Measurements from ENCODE around the gene RFC2. TPM values are rescaled to one million over a fixed set of nuclear protein-coding genes. Genes with fewer than 3 reads are reported as not detected.

RFC2 gene
- total and polyA plus RNA-seq, 2 of the 8 experiments (the other 6 are each of a cell fraction or from before 2014, with no cell fraction given): 52.9 to 85.4 TPM

DNA sequence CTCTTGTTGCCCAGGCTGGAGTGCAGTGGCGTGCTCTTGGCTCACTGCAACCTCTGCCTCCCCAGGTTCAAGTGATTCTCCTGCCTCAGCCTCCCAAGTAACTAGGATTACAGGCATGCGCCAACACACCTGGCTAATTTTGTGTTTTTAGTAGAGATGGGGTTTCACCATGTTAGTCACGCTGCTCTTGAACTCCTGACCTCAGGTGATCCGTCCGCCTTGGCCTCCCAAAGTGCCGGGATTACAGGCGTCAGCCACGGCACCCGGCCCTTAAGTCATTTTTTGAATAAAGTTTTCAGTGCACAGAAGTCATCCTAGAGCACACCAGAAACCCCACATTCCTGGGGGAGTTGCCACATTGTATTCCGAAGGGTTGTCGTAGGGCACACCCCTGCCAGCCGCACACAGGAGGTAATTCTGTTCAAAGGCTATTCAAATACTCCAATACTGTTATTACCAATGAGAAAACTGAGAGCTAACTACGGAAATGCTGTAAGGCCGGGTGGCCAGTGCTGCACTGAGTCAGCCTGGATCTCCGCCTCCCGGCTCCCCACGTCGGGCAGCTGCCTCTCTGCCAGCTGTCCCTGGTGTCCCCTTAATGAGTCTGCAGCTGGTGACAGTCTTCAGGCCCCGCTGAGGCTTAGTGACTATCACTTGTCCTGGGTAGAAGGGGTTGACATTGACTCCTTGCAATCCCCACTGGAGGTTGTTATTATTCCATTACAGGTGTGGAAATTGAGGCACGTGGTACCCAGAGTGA, 8.6 kb upstream of the RFC2 start:
- H3K9me3 ChIP-seq (ENCODE audit: insufficient read depth in 2 of 2, low read depth in 1 of 2, low read length in 1 of 2): no peaks in the 10 kb centered on the region
- no peaks in the 10 kb centered on the region for H3K79me1 ChIP-seq (ENCODE audit: low read depth, low read length)
- no peak overlapping the region for H3K4me3 ChIP-seq (ENCODE audit: extremely low read depth in 1 of 4, insufficient read depth in 2 of 4, low read depth in 3 of 4, low read length in 4 of 4)
- no peaks in the 10 kb centered on the region for H3K4me1 ChIP-seq (replicated peaks in 1 of 4; ENCODE audit: control insufficient read depth in 3 of 4, insufficient read depth in 4 of 4, low read length in 3 of 4)
- CTCF ChIA-PET (ENCODE audit: partially characterized antibody): interaction anchor here (0.5 to 4.3 kb wide), 7 partner anchors 8 to 222 kb away, joined by 3 to 14 read pairs (median 4); no protein-coding TSS in a partner anchor
- no peak overlapping the region for H2AK5ac ChIP-seq (ENCODE audit: low read depth, low read length)
- no peaks in the 10 kb centered on the region for H4K20me1 ChIP-seq (replicated peaks in 1 of 2; ENCODE audit: control insufficient read depth in 1 of 2, insufficient read depth in 2 of 2, low read length in 2 of 2)
- H3K4me2 ChIP-seq (ENCODE audit: insufficient read depth in 1 of 2, low read depth in 2 of 2, low read length in 2 of 2): no peak overlapping the region
- no peaks in the 10 kb centered on the region for H3K79me2 ChIP-seq (ENCODE audit: control insufficient read depth in 1 of 2, insufficient read depth in 2 of 2, low read length in 2 of 2)
- TF ChIP-seq RAD21 (IDR thresholded peaks at IDR 0.05 in 1 of 2, conservative IDR thresholded peaks at IDR 0.05 in 1 of 2; ENCODE audit: low read depth in 2 of 2, low read length in 2 of 2) (no peak), CTBP2 (IDR thresholded peaks at IDR 0.05; ENCODE audit: borderline replicate concordance, insufficient read depth, insufficient read length, low read length) (no peak), CHD1 (IDR thresholded peaks at IDR 0.05; ENCODE audit: low read depth, low read length) (no peak), KDM1A (IDR thresholded peaks at IDR 0.05; ENCODE audit: borderline replicate concordance, low read length) (no peak), POU5F1 (IDR thresholded peaks at IDR 0.05; ENCODE audit: low read depth, low read length) (no peak), KDM5A (IDR thresholded peaks at IDR 0.05; ENCODE audit: low read length) (no peak), PHF8 (conservative IDR thresholded peaks at IDR 0.05; ENCODE audit: low read depth, low read length) (no peak), GABPA (IDR thresholded peaks at IDR 0.05; ENCODE audit: borderline replicate concordance, insufficient read depth, low read length) (no peak)
- TF ChIP-seq, protein P1, sequence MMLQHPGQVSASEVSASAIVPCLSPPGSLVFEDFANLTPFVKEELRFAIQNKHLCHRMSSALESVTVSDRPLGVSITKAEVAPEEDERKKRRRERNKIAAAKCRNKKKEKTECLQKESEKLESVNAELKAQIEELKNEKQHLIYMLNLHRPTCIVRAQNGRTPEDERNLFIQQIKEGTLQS (IDR thresholded peaks at IDR 0.05; ENCODE audit: insufficient read depth, low read depth, low read length): no peak
- no peak overlapping the region for H3K4ac ChIP-seq (replicated peaks; ENCODE audit: insufficient read length, low read depth, low read length)
- no peak overlapping the region for H2BK120ac ChIP-seq (replicated peaks; ENCODE audit: low read depth, low read length)
- H3K23me2 ChIP-seq (ENCODE audit: low read depth, low read length): no peaks in the 10 kb centered on the region
- no peak overlapping the region for H3K27ac ChIP-seq (ENCODE audit: low read depth, low read length)
- no peak overlapping the region for H3K23ac ChIP-seq (ENCODE audit: insufficient read length)
- no peak overlapping the region for H4K5ac ChIP-seq (ENCODE audit: insufficient read length, low read depth, low read length)
- no peak overlapping the region for H3K14ac ChIP-seq (ENCODE audit: insufficient read length)
- H3K36me3 ChIP-seq (ENCODE audit: control insufficient read depth in 2 of 4, insufficient read depth in 4 of 4, low read length in 3 of 4): no peaks in the 10 kb centered on the region
- no peak overlapping the region for H2BK15ac ChIP-seq (ENCODE audit: low read length)
- 91% methylated on average over 20 of the region's 20 CpGs; no CpG with 5 or more reads in 1 of the 2 experiments for WGBS, 2 experiments (ENCODE audit: extremely low coverage in 1 of 2, insufficient coverage in 1 of 2, insufficient read length in 1 of 2, insufficient replicate concordance in 2 of 2, low coverage in 1 of 2, low lambda C conversion rate in 2 of 2, missing lambda C conversion rate in 1 of 2)
- no peak overlapping the region for H2AFZ ChIP-seq (ENCODE audit: low read length)
- H4K8ac ChIP-seq (ENCODE audit: extremely low read depth, insufficient read depth, low read length): no peak overlapping the region; the same call in 1 of the 2 replicates
- POLR2A ChIA-PET (ENCODE audit: partially characterized antibody): interaction anchor here (1.2 to 1.7 kb wide), 3 partner anchors 8 to 20 kb away, joined by 3 to 8 read pairs (median 3); partner anchors contain the start of gene RFC2
- DNase-seq (ENCODE audit: low read depth in 1 of 2, low spot score in 2 of 2): no peak
- no peaks in the 10 kb centered on the region for H3K27me3 ChIP-seq (replicated peaks in 1 of 4; ENCODE audit: control insufficient read depth in 3 of 4, extremely low read depth in 1 of 4, insufficient read depth in 3 of 4, low read length in 3 of 4)
- no peak overlapping the region for H3K18ac ChIP-seq (ENCODE audit: extremely low read depth, low read length)
- H2BK12ac ChIP-seq (ENCODE audit: low read depth, low read length): no peak overlapping the region
- no peak overlapping the region for H3K9ac ChIP-seq (replicated peaks in 1 of 4; ENCODE audit: extremely low read depth in 1 of 4, low read depth in 3 of 4, low read length in 3 of 4)
- H2BK5ac ChIP-seq (ENCODE audit: low read depth, low read length): no peak overlapping the region
- no peak overlapping the region for H4K91ac ChIP-seq (replicated peaks; ENCODE audit: insufficient read length, low read length)
- H3K56ac ChIP-seq (replicated peaks; ENCODE audit: insufficient read length, low read depth, low read length): no peak overlapping the region
- H2BK20ac ChIP-seq (ENCODE audit: low read length): no peak overlapping the region
- FAIRE-seq: no peak

Data from H1 (cell line).